Keratinocyte (primary cell): ENCODE data around the gene SMCP.
A peak's percentile ranks its signal among the peaks of the same experiment; 100 is the strongest.

Source experiments
- EZH2 ChIP-seq: IDR thresholded peaks from one replicate; pipeline ENCODE4 v1.6.1; 2012; ENCODE audit warnings: inconsistent platforms, mild to moderate bottlenecking, low read length, moderate library complexity
- TF ChIP-seq, protein P1 (sequence below), 3 experiments: IDR thresholded peaks in 1 of 3; conservative IDR thresholded peaks in 1 of 3; optimal IDR thresholded peaks in 1 of 3; 2 replicates in 2 of 3; 3 replicates in 1 of 3; pipeline versions ENCODE3 to v1.5.1; 2011; ENCODE audit warnings: low read length in 3 of 3, mild to moderate bottlenecking in 3 of 3, moderate library complexity in 2 of 3, control low read depth in 1 of 3, inconsistent platforms in 1 of 3; ENCODE audit not compliant: insufficient read depth in 2 of 3; ENCODE audit errors: extremely low read depth in 1 of 3

- TF ChIP-seq, protein P1, sequence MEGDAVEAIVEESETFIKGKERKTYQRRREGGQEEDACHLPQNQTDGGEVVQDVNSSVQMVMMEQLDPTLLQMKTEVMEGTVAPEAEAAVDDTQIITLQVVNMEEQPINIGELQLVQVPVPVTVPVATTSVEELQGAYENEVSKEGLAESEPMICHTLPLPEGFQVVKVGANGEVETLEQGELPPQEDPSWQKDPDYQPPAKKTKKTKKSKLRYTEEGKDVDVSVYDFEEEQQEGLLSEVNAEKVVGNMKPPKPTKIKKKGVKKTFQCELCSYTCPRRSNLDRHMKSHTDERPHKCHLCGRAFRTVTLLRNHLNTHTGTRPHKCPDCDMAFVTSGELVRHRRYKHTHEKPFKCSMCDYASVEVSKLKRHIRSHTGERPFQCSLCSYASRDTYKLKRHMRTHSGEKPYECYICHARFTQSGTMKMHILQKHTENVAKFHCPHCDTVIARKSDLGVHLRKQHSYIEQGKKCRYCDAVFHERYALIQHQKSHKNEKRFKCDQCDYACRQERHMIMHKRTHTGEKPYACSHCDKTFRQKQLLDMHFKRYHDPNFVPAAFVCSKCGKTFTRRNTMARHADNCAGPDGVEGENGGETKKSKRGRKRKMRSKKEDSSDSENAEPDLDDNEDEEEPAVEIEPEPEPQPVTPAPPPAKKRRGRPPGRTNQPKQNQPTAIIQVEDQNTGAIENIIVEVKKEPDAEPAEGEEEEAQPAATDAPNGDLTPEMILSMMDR (optimal IDR thresholded peaks at IDR 0.05 in 1 of 3, IDR thresholded peaks at IDR 0.05 in 1 of 3, conservative IDR thresholded peaks at IDR 0.05 in 1 of 3; ENCODE audit: extremely low read depth in 1 of 3, insufficient read depth in 2 of 3, low read length in 3 of 3): peak in 1 of 3 experiments; percentile 45
- TF ChIP-seq EZH2: no peak
Observed at GRCh38 chr1:152924191-152924590, 46.1 kb downstream of the SMCP start.
